SK-N-SH treated with all-trans-retinoic acid at 6 μM for 48 hours (cell line): ENCODE measurements around the gene ORC6.

Source experiments
- ATAC-seq: fragments of 200-7000 bp; cut with Tn5 transposase; 3 replicates; pipeline ENCODE4 v1.9.1; 2020; ENCODE audit warnings: mild to moderate bottlenecking, moderate library complexity
- ARNTL ChIP-seq: fragments of 450-650 bp; formaldehyde crosslinking; IDR thresholded peaks from 2 replicates; pipeline ENCODE4 v1.5.0; 2020; ENCODE audit warnings: low read depth, mild to moderate bottlenecking, moderate library complexity, borderline replicate concordance
- BACH2 ChIP-seq: fragments of 250-450 bp; sonication (Bioruptor Pico); IDR thresholded peaks from 2 replicates; pipeline ENCODE4 v1.9.0; 2021; ENCODE audit warnings: mild to moderate bottlenecking, borderline replicate concordance
- CSDC2 ChIP-seq: fragments of 250-450 bp; sonication (Bioruptor Pico); IDR thresholded peaks from 2 replicates; pipeline ENCODE4 v1.5.0; 2020; ENCODE audit warnings: mild to moderate bottlenecking, moderate library complexity
- CSRNP3 ChIP-seq: fragments of 250-450 bp; sonication (Bioruptor Pico); IDR thresholded peaks from 2 replicates; pipeline ENCODE4 v1.5.1; 2021; ENCODE audit warnings: mild to moderate bottlenecking, moderate library complexity
- ESRRG ChIP-seq: fragments of 250-450 bp; sonication (Bioruptor Pico); IDR thresholded peaks from 2 replicates; pipeline ENCODE4 v1.6.1; 2021; ENCODE audit warnings: mild to moderate bottlenecking
- GLIS3 ChIP-seq: fragments of 250-450 bp; sonication (Bioruptor Pico); IDR thresholded peaks from 2 replicates; pipeline ENCODE4 v1.5.0; 2020; ENCODE audit warnings: mild to moderate bottlenecking, moderate library complexity
- ISL1 ChIP-seq: fragments of 250-450 bp; sonication (Bioruptor Pico); IDR thresholded peaks from 2 replicates; pipeline ENCODE4 v2.1.2; 2022; ENCODE audit warnings: mild to moderate bottlenecking, moderate library complexity
- OSR1 ChIP-seq: fragments of 250-450 bp; sonication (Bioruptor Pico); IDR thresholded peaks from 2 replicates; pipeline ENCODE4 v1.8.0; 2022; ENCODE audit warnings: moderate library complexity, mild to moderate bottlenecking, inconsistent platforms
- RARB ChIP-seq: fragments of 250-450 bp; sonication (Bioruptor Pico); IDR thresholded peaks from 2 replicates; pipeline ENCODE4 v1.8.0; 2021; ENCODE audit warnings: mild to moderate bottlenecking, moderate library complexity
- SNAI2 ChIP-seq: fragments of 250-450 bp; sonication (Bioruptor Pico); IDR thresholded peaks from 2 replicates; pipeline ENCODE4 v1.5.0; 2020; ENCODE audit warnings: mild to moderate bottlenecking, moderate library complexity
- TCF4 ChIP-seq: fragments of 250-450 bp; sonication (Bioruptor Pico); IDR thresholded peaks from 2 replicates; pipeline ENCODE4 v1.8.0; 2021; ENCODE audit warnings: mild to moderate bottlenecking, moderate library complexity, borderline replicate concordance
- TOX ChIP-seq: fragments of 250-450 bp; sonication (Bioruptor Pico); IDR thresholded peaks from 2 replicates; pipeline ENCODE4 v1.8.0; 2021; ENCODE audit warnings: mild to moderate bottlenecking, moderate library complexity, borderline replicate concordance
- ZC3H10 ChIP-seq: fragments of 250-450 bp; sonication (Bioruptor Pico); IDR thresholded peaks from 2 replicates; pipeline ENCODE4 v1.5.1; 2021; ENCODE audit warnings: mild to moderate bottlenecking, moderate library complexity
- ZNF70 ChIP-seq: fragments of 450-650 bp; formaldehyde crosslinking; IDR thresholded peaks from 2 replicates; pipeline ENCODE4 v1.5.0; 2020; ENCODE audit warnings: mild to moderate bottlenecking, moderate library complexity
- ZNF8 ChIP-seq: fragments of 450-650 bp; formaldehyde crosslinking; IDR thresholded peaks from 2 replicates; pipeline ENCODE4 v1.5.0; 2020; ENCODE audit warnings: mild to moderate bottlenecking, moderate library complexity
- TF ChIP-seq, protein P1 (sequence below): fragments of 250-450 bp; sonication (Bioruptor Pico); IDR thresholded peaks from 2 replicates; pipeline ENCODE4 v1.8.0; 2020; ENCODE audit warnings: mild to moderate bottlenecking, moderate library complexity, borderline replicate concordance
- TF ChIP-seq, protein P2 (sequence below): fragments of 250-450 bp; sonication (Bioruptor Pico); IDR thresholded peaks from 2 replicates; pipeline ENCODE4 v1.8.0; 2021; ENCODE audit warnings: low read depth, mild to moderate bottlenecking, moderate library complexity, borderline replicate concordance
- TF ChIP-seq, protein P3 (sequence below): fragments of 250-450 bp; sonication (Bioruptor Pico); IDR thresholded peaks from 2 replicates; pipeline ENCODE4 v1.5.0; 2020; ENCODE audit warnings: mild to moderate bottlenecking, moderate library complexity
- TF ChIP-seq, protein P4 (sequence below): fragments of 250-450 bp; sonication (Bioruptor Pico); IDR thresholded peaks from 2 replicates; pipeline ENCODE4 v1.5.1; 2020; ENCODE audit warnings: low read depth, mild to moderate bottlenecking, moderate library complexity

ORC6 gene

DNA sequence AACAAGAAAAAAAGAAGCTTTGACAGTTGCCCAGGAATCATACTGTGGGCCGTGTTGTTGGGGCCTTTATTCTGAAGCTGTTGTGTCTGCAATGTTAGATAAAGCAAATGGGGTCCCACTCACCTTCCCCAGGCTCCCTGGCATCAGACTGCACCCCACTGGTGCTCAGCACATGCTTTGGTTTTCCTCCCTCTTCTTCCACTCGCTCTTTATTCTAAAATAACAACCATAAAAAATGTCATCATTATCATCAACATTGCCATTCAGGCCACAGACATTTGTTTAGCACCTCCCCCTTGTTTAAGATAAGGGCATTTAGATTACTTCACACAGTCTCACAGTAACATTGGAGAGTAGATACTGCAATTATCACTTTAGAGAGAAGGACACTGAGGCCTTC is 50.5 kb downstream of the ORC6 start:
- TF ChIP-seq, protein P1, sequence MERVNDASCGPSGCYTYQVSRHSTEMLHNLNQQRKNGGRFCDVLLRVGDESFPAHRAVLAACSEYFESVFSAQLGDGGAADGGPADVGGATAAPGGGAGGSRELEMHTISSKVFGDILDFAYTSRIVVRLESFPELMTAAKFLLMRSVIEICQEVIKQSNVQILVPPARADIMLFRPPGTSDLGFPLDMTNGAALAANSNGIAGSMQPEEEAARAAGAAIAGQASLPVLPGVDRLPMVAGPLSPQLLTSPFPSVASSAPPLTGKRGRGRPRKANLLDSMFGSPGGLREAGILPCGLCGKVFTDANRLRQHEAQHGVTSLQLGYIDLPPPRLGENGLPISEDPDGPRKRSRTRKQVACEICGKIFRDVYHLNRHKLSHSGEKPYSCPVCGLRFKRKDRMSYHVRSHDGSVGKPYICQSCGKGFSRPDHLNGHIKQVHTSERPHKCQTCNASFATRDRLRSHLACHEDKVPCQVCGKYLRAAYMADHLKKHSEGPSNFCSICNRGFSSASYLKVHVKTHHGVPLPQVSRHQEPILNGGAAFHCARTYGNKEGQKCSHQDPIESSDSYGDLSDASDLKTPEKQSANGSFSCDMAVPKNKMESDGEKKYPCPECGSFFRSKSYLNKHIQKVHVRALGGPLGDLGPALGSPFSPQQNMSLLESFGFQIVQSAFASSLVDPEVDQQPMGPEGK (CRISPR knock-in tag): no peak
- TF ChIP-seq, protein P2, sequence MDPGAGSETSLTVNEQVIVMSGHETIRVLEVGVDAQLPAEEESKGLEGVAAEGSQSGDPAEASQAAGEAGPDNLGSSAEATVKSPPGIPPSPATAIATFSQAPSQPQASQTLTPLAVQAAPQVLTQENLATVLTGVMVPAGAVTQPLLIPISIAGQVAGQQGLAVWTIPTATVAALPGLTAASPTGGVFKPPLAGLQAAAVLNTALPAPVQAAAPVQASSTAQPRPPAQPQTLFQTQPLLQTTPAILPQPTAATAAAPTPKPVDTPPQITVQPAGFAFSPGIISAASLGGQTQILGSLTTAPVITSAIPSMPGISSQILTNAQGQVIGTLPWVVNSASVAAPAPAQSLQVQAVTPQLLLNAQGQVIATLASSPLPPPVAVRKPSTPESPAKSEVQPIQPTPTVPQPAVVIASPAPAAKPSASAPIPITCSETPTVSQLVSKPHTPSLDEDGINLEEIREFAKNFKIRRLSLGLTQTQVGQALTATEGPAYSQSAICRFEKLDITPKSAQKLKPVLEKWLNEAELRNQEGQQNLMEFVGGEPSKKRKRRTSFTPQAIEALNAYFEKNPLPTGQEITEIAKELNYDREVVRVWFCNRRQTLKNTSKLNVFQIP (CRISPR knock-in tag): no peak
- TF ChIP-seq TCF4 (CRISPR knock-in tag) (no peak), RARB (CRISPR knock-in tag) (no peak), ZNF8 (no peak), CSDC2 (CRISPR knock-in tag) (no peak), TOX (no peak), ESRRG (CRISPR knock-in tag) (no peak), ZNF70 (CRISPR knock-in tag) (no peak), ISL1 (CRISPR knock-in tag) (no peak)

DNA sequence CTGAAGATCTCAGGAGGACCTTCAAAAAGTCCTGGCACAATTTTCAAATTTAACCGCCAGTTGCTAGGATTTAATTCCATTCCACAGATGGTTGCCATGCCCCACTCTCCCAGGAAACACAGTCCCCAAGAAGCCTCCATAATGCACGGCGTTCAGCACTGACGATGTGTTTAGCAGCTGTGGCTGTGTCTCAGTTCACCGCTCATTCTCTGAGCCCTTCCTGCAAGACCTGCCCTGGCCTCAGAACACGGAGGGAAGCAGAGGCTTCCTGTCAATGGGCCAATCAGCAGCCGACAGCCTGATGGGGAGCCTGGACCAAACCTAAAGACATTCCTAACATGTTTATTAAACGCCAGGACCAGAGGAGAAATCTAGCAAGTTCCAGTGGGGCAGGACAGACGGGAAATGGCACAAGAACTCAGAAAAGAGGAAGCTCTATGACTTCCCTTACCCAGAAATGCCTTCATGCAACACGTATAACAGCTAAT is 53.8 kb downstream of the ORC6 start:
- no peak for TF ChIP-seq ZNF8
- TF ChIP-seq CSRNP3 (CRISPR knock-in tag): no peak
- TF ChIP-seq, protein P3, sequence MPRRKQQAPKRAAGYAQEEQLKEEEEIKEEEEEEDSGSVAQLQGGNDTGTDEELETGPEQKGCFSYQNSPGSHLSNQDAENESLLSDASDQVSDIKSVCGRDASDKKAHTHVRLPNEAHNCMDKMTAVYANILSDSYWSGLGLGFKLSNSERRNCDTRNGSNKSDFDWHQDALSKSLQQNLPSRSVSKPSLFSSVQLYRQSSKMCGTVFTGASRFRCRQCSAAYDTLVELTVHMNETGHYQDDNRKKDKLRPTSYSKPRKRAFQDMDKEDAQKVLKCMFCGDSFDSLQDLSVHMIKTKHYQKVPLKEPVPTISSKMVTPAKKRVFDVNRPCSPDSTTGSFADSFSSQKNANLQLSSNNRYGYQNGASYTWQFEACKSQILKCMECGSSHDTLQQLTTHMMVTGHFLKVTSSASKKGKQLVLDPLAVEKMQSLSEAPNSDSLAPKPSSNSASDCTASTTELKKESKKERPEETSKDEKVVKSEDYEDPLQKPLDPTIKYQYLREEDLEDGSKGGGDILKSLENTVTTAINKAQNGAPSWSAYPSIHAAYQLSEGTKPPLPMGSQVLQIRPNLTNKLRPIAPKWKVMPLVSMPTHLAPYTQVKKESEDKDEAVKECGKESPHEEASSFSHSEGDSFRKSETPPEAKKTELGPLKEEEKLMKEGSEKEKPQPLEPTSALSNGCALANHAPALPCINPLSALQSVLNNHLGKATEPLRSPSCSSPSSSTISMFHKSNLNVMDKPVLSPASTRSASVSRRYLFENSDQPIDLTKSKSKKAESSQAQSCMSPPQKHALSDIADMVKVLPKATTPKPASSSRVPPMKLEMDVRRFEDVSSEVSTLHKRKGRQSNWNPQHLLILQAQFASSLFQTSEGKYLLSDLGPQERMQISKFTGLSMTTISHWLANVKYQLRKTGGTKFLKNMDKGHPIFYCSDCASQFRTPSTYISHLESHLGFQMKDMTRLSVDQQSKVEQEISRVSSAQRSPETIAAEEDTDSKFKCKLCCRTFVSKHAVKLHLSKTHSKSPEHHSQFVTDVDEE (CRISPR knock-in tag): no peak
- TF ChIP-seq ISL1 (CRISPR knock-in tag): no peak
- TF ChIP-seq TCF4 (CRISPR knock-in tag): no peak
- no peak for TF ChIP-seq CSDC2 (CRISPR knock-in tag)
- TF ChIP-seq GLIS3: no peak
- TF ChIP-seq RARB (CRISPR knock-in tag): no peak
- no peak for TF ChIP-seq ZNF70 (CRISPR knock-in tag)
- TF ChIP-seq, protein P4, sequence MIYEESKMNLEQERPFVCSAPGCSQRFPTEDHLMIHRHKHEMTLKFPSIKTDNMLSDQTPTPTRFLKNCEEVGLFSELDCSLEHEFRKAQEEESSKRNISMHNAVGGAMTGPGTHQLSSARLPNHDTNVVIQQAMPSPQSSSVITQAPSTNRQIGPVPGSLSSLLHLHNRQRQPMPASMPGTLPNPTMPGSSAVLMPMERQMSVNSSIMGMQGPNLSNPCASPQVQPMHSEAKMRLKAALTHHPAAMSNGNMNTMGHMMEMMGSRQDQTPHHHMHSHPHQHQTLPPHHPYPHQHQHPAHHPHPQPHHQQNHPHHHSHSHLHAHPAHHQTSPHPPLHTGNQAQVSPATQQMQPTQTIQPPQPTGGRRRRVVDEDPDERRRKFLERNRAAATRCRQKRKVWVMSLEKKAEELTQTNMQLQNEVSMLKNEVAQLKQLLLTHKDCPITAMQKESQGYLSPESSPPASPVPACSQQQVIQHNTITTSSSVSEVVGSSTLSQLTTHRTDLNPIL (CRISPR knock-in tag): no peak
- TF ChIP-seq ZC3H10 (CRISPR knock-in tag): no peak
- TF ChIP-seq ESRRG (CRISPR knock-in tag): no peak
- ATAC-seq: no peak; the same call in 2 of the 3 replicates

More for the DNA sequence above, 50.5 kb downstream of the ORC6 start:
- no peak for ATAC-seq

DNA sequence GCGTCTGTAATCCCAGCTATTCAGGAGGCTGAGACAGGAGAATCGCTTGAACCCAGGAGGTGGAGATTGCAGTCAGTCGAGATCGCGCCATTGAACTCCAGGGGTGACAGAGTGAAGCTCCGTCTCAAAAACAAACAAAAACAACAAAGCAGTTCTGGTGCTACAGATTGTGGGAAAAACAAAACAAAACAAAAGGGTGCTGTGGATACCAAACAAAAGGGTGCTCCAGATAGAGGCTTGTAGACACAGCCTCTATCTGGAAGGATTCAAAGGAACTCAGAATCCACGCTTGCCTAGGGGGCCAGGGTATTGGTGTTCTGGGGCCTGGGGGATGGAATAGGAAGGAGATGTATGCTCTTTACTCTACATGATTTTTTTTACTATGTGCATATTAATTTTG is 56.2 kb downstream of the ORC6 start:
- ATAC-seq: no peak
- TF ChIP-seq, protein P2 (CRISPR knock-in tag): no peak
- TF ChIP-seq TCF4 (CRISPR knock-in tag) (no peak), OSR1 (CRISPR knock-in tag) (no peak), ZC3H10 (CRISPR knock-in tag) (no peak), BACH2 (CRISPR knock-in tag) (no peak), SNAI2 (CRISPR knock-in tag) (no peak), ESRRG (CRISPR knock-in tag) (no peak), ARNTL (CRISPR knock-in tag) (no peak), ISL1 (CRISPR knock-in tag) (no peak), CSDC2 (CRISPR knock-in tag) (no peak), ZNF8 (no peak)
- TF ChIP-seq, protein P3 (CRISPR knock-in tag): no peak
- TF ChIP-seq, protein P4 (CRISPR knock-in tag): no peak
